HG03460 (cell line): ENCODE data around the gene FAM131C.
"Not testable (repeated sequence)": the region's sequence is repeated elsewhere in the genome, so short reads cannot be mapped to it uniquely, and the experiment has no call there.

ENCODE experiments used
- ATAC-seq: cut with Tn5 transposase; IDR thresholded peaks from one replicate; pipeline ENCODE4 v1.9.1; 2021; ENCODE audit not compliant: unreplicated experiment

Gene FAM131C

GRCh38 chr1:16061989-16062686 lies 11.3 kb downstream of the FAM131C start:
- ATAC-seq: not testable (repeated sequence)

- no peak for ATAC-seq
Measured at GRCh38 chr1:16061266-16061665, 12.2 kb downstream of the FAM131C start.

GRCh38 chr1:16058394-16059120 lies 14.9 kb downstream of the FAM131C start:
- ATAC-seq: not testable (repeated sequence)

GRCh38 chr1:16057314-16057915 lies 16.0 kb downstream of the FAM131C start:
- not testable (repeated sequence) for ATAC-seq

GRCh38 chr1:16056521-16056912 lies 16.9 kb downstream of the FAM131C start:
- ATAC-seq: not testable (repeated sequence)

- no peak for ATAC-seq
Measured at GRCh38 chr1:16055613-16056520, 17.6 kb downstream of the FAM131C start.

DNA sequence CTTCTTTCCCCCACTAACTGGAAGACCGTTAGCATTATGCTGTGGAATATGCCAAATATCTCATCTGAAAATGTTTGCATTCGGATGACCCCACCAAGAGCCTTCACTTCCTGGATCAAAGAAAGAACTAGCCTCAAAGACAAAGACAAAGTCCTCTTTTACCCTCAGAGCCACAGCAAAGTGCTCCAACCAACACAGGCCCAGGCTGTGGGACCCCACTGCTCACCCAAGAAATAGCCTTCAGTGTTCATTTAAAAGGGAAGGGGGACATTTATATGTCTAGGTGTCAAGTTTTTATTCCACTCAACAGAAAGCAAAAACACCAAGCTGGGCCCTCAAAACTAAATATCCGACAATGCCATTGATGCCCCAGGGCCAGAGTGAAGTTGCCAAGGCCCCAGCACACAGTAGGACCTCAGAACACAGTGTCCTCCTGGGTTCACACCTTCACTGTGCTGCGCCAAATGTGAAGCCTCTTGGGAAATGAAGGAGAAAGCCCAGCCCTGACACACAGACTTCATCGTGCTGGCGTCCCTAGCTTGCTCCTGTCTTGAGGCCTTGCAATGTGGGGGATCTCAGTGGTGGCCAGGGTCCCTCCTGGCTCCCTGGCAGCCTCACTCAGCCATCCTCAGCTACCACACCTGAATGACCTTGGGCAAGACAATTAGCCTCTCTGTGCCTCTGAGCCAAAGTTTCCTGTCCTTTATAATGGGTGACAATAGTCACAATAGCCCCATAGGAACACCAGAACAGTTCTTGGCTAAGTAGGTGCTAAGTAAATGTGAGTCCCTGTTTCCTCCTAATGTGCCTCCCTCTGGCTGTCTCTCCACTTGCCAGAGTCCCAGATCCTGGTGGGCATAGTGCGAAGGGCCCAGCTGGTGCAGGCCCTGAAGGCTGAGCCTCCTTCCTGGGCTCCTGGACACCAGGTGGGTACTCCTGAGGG lies 18.6 kb downstream of the FAM131C start:
- no peak for ATAC-seq

DNA sequence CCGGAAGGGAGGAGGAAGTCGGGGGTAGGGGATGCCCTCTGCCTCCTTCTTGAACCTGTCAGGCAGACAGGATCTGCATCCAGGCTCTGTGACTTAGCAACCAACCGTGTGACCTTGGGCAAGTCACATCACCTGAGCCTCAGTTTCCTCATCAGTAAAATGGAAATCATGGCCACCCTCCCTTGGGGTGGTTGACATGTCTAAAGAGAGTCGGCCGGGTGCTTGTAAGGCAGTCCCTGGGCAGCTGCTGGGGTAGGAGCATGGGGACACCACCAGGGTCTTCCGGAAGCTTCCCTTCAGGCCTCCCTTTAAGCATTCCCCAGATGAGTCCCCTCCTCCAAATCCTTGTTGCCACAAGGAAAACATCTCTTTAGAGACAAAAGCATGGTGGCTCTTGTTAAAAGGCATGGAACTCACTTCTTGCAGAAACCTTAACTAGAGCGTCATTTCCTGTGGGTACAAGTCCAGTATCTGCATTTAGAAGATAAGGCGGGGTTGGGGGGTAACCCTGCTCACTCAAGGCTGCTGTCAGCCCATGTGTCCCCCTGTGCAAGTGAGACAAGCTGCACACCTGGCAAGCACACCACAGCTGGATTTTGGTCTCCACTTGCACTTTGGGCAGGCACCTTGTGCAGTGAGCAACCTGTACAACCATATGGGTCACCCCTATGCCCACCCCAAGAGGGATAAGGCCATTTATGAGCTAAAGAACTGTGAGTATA lies 19.5 kb downstream of the FAM131C start:
- ATAC-seq: no peak

GRCh38 chr1:16051949-16052348 lies 21.5 kb downstream of the FAM131C start:
- not testable (repeated sequence) for ATAC-seq

DNA sequence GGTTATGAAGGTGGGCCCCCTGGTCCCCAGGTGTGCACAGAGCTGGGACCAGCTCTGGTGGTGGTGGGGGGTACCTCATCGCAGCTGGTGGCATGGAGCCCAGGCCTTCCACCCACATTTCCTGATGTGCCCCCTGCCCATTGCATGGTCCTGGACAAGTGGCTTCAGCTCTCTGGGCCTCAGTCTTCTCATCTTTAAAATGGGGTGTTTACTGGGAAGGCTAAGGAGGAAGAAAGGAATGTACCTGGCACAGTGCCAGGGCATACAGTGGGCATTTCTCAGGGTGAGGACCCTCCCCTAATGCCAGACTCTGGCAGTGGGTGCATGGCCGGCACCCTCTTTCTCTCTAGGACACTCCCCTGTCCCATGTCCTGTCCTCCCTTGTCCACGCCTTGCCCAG lies 22.4 kb downstream of the FAM131C start:
- ATAC-seq: no peak

DNA sequence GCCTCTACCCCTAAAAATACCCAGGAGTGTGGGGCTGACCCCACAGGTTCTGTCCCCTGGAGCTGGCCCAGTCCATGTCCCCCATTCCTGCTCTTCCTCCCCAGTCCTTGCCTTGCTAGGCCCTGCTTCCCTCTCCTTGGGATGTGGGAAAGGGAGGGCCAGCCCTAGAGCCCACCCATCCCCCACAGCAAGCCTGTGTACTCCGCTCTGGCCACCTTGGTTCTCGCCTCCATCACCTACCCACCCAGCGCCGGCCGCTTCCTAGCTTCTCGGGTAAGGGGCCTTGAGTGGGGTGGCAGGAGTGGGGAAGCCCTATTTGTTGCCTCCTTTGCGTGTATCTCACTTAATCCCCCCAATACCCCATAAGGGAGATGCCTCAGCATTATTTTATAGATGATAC lies 23.1 kb downstream of the FAM131C start:
- no peak for ATAC-seq

GRCh38 chr1:16048573-16049189 lies 24.8 kb downstream of the FAM131C start:
- no peak for ATAC-seq

- ATAC-seq: no peak
Measured at GRCh38 chr1:16047791-16048475, 25.5 kb downstream of the FAM131C start.

- ATAC-seq: no peak
Measured at GRCh38 chr1:16046842-16047241, 26.6 kb downstream of the FAM131C start.

DNA sequence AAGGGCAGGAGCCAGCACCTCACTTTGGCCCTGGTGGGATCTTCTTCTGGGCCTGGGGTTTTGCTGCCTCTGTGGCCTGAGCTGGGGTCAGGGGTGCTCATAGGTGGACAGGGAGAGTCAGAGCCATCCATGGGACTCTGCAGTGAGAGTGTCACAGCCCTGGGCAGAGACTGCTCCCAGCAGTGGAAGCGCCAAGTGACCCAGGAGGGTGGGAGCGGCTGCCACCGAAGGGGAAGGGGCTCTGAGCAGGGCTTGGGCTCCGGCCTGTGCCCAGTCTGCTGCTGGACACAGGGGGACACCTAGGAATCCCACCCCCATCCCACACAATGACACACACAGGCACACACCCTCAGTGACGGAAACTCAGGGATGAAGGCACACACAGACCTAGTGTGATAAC lies 29.5 kb downstream of the FAM131C start:
- no peak for ATAC-seq

GRCh38 chr1:16043521-16043920 lies 29.9 kb downstream of the FAM131C start, which contains the start of gene CLCNKB:
Gene CLCNKB, plus strand, starts transcription at chr1:16043782. Its CDS starts 711 bp downstream, at chr1:16044493.
- ATAC-seq: no peak

DNA sequence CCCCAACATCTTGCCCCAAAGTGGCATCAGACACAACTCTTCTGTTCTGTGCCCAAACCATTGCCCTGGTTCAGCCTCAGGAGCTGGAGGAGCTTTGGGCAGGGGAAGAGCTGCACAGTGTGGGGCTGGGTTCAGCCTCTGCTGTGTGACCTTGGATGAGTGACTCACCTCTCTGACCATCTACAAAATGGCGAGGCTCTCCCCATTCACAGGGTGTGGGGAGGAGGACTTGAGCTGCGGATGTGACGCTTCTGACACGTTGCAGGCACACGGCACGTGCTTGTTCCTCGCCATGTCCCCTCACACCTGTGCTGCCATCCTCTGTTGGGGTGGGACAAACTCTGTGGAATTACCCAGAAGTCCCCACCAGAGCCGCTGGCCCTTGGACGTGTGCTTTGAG lies 30.8 kb downstream of the FAM131C start:
- ATAC-seq: not testable (repeated sequence)

- no peak for ATAC-seq
Measured at GRCh38 chr1:16042096-16042495, 31.4 kb downstream of the FAM131C start.
